Measurements from ENCODE around the gene SLC13A4.
"Not testable (repeated sequence)": the region's sequence is repeated elsewhere in the genome, so short reads cannot be mapped to it uniquely, and the experiment has no call there.

SLC13A4 gene

GRCh38 chr7:135737306-135737647 is 9.3 kb upstream of the SLC13A4 start:
- not testable (repeated sequence) for H3K9me3 ChIP-seq (ENCODE audit: control insufficient read depth, low read length); H3K4me1 ChIP-seq (ENCODE audit: control insufficient read depth, insufficient read depth, low read length, poor library complexity, severe bottlenecking); H3K36me3 ChIP-seq (ENCODE audit: control insufficient read depth, insufficient read depth, low read length); H3K27ac ChIP-seq (ENCODE audit: insufficient read depth, low read length, poor library complexity, severe bottlenecking); H3K27me3 ChIP-seq (replicated peaks; ENCODE audit: control insufficient read depth, insufficient read depth, low read length, poor library complexity, severe bottlenecking); DNase-seq; H3K4me3 ChIP-seq (ENCODE audit: insufficient read depth, low read depth, low read length, poor library complexity, severe bottlenecking)

- DNase-seq, result no peak
- Histone ChIP-seq H3K27ac (ENCODE audit: insufficient read depth, low read length, poor library complexity, severe bottlenecking) (no peak overlapping the region), H3K4me1 (ENCODE audit: control insufficient read depth, insufficient read depth, low read length, poor library complexity, severe bottlenecking) (no peaks in the 10 kb centered on the region), H3K4me3 (ENCODE audit: insufficient read depth, low read depth, low read length, poor library complexity, severe bottlenecking) (no peak overlapping the region), H3K9me3 (ENCODE audit: control insufficient read depth, low read length) (no peaks in the 10 kb centered on the region), H3K27me3 (replicated peaks; ENCODE audit: control insufficient read depth, insufficient read depth, low read length, poor library complexity, severe bottlenecking) (no peaks in the 10 kb centered on the region), H3K36me3 (ENCODE audit: control insufficient read depth, insufficient read depth, low read length) (no peaks in the 10 kb centered on the region)
Observed at GRCh38 chr7:135736586-135737305, 8.8 kb upstream of the SLC13A4 start.

GRCh38 chr7:135734343-135734689 is 6.3 kb upstream of the SLC13A4 start:
- Histone ChIP-seq H3K4me3 (ENCODE audit: insufficient read depth, low read depth, low read length, poor library complexity, severe bottlenecking) (no peak overlapping the region), H3K27me3 (replicated peaks; ENCODE audit: control insufficient read depth, insufficient read depth, low read length, poor library complexity, severe bottlenecking) (no peaks in the 10 kb centered on the region), H3K36me3 (ENCODE audit: control insufficient read depth, insufficient read depth, low read length) (no peaks in the 10 kb centered on the region), H3K4me1 (ENCODE audit: control insufficient read depth, insufficient read depth, low read length, poor library complexity, severe bottlenecking) (no peaks in the 10 kb centered on the region), H3K27ac (ENCODE audit: insufficient read depth, low read length, poor library complexity, severe bottlenecking) (no peak overlapping the region), H3K9me3 (ENCODE audit: control insufficient read depth, low read length) (no peaks in the 10 kb centered on the region)
- DNase-seq, result no peak

GRCh38 chr7:135733603-135734342 is 5.8 kb upstream of the SLC13A4 start:
- H3K27me3 ChIP-seq (replicated peaks; ENCODE audit: control insufficient read depth, insufficient read depth, low read length, poor library complexity, severe bottlenecking), result no peaks in the 10 kb centered on the region
- no peak overlapping the region for H3K27ac ChIP-seq (ENCODE audit: insufficient read depth, low read length, poor library complexity, severe bottlenecking)
- no peaks in the 10 kb centered on the region for H3K9me3 ChIP-seq (ENCODE audit: control insufficient read depth, low read length)
- no peak for DNase-seq
- H3K4me3 ChIP-seq (ENCODE audit: insufficient read depth, low read depth, low read length, poor library complexity, severe bottlenecking), result no peak overlapping the region
- H3K36me3 ChIP-seq (ENCODE audit: control insufficient read depth, insufficient read depth, low read length), result no peaks in the 10 kb centered on the region
- no peaks in the 10 kb centered on the region for H3K4me1 ChIP-seq (ENCODE audit: control insufficient read depth, insufficient read depth, low read length, poor library complexity, severe bottlenecking)

GRCh38 chr7:135731131-135731530 is 3.1 kb upstream of the SLC13A4 start:
- no peaks in the 10 kb centered on the region for H3K9me3 ChIP-seq (ENCODE audit: control insufficient read depth, low read length)
- no peaks in the 10 kb centered on the region for H3K27me3 ChIP-seq (replicated peaks; ENCODE audit: control insufficient read depth, insufficient read depth, low read length, poor library complexity, severe bottlenecking)
- H3K36me3 ChIP-seq (ENCODE audit: control insufficient read depth, insufficient read depth, low read length), result no peaks in the 10 kb centered on the region
- DNase-seq, result no peak
- no peaks in the 10 kb centered on the region for H3K4me1 ChIP-seq (ENCODE audit: control insufficient read depth, insufficient read depth, low read length, poor library complexity, severe bottlenecking)
- H3K4me3 ChIP-seq (ENCODE audit: insufficient read depth, low read depth, low read length, poor library complexity, severe bottlenecking), result no peak overlapping the region
- H3K27ac ChIP-seq (ENCODE audit: insufficient read depth, low read length, poor library complexity, severe bottlenecking), result no peak overlapping the region

GRCh38 chr7:135729230-135729629 is 1.2 kb upstream of the SLC13A4 start:
- H3K27ac ChIP-seq (ENCODE audit: insufficient read depth, low read length, poor library complexity, severe bottlenecking), result no peak overlapping the region

GRCh38 chr7:135726911-135727673 is 894 bp downstream of the SLC13A4 start:
- DNase-seq, result no peak
- Histone ChIP-seq H3K36me3 (ENCODE audit: control insufficient read depth, insufficient read depth, low read length) (no peaks in the 10 kb centered on the region), H3K27me3 (replicated peaks; ENCODE audit: control insufficient read depth, insufficient read depth, low read length, poor library complexity, severe bottlenecking) (no peaks in the 10 kb centered on the region), H3K4me3 (ENCODE audit: insufficient read depth, low read depth, low read length, poor library complexity, severe bottlenecking) (no peak overlapping the region), H3K27ac (ENCODE audit: insufficient read depth, low read length, poor library complexity, severe bottlenecking) (no peak overlapping the region), H3K9me3 (ENCODE audit: control insufficient read depth, low read length) (no peaks in the 10 kb centered on the region), H3K4me1 (ENCODE audit: control insufficient read depth, insufficient read depth, low read length, poor library complexity, severe bottlenecking) (no peaks in the 10 kb centered on the region)

More at GRCh38 chr7:135729230-135729629, 1.2 kb upstream of the SLC13A4 start:
- H3K9me3 ChIP-seq (ENCODE audit: control insufficient read depth, low read length), result no peaks in the 10 kb centered on the region
- no peaks in the 10 kb centered on the region for H3K27me3 ChIP-seq (replicated peaks; ENCODE audit: control insufficient read depth, insufficient read depth, low read length, poor library complexity, severe bottlenecking)
- H3K4me1 ChIP-seq (ENCODE audit: control insufficient read depth, insufficient read depth, low read length, poor library complexity, severe bottlenecking), result no peaks in the 10 kb centered on the region
- no peak for DNase-seq
- H3K36me3 ChIP-seq (ENCODE audit: control insufficient read depth, insufficient read depth, low read length), result no peaks in the 10 kb centered on the region
- no peak overlapping the region for H3K4me3 ChIP-seq (ENCODE audit: insufficient read depth, low read depth, low read length, poor library complexity, severe bottlenecking)

GRCh38 chr7:135726276-135726788 is 1.7 kb downstream of the SLC13A4 start:
- no peaks in the 10 kb centered on the region for H3K27me3 ChIP-seq (replicated peaks; ENCODE audit: control insufficient read depth, insufficient read depth, low read length, poor library complexity, severe bottlenecking)
- no peaks in the 10 kb centered on the region for H3K9me3 ChIP-seq (ENCODE audit: control insufficient read depth, low read length)
- H3K4me1 ChIP-seq (ENCODE audit: control insufficient read depth, insufficient read depth, low read length, poor library complexity, severe bottlenecking), result no peaks in the 10 kb centered on the region

GRCh38 chr7:135723411-135723810 is 4.6 kb downstream of the SLC13A4 start:
- Histone ChIP-seq H3K4me3 (ENCODE audit: insufficient read depth, low read depth, low read length, poor library complexity, severe bottlenecking) (no peak overlapping the region), H3K9me3 (ENCODE audit: control insufficient read depth, low read length) (no peaks in the 10 kb centered on the region), H3K36me3 (ENCODE audit: control insufficient read depth, insufficient read depth, low read length) (no peaks in the 10 kb centered on the region), H3K4me1 (ENCODE audit: control insufficient read depth, insufficient read depth, low read length, poor library complexity, severe bottlenecking) (no peaks in the 10 kb centered on the region), H3K27me3 (replicated peaks; ENCODE audit: control insufficient read depth, insufficient read depth, low read length, poor library complexity, severe bottlenecking) (no peaks in the 10 kb centered on the region), H3K27ac (ENCODE audit: insufficient read depth, low read length, poor library complexity, severe bottlenecking) (no peak overlapping the region)
- DNase-seq, result no peak

More at GRCh38 chr7:135726276-135726788, 1.7 kb downstream of the SLC13A4 start:
- no peak overlapping the region for H3K4me3 ChIP-seq (ENCODE audit: insufficient read depth, low read depth, low read length, poor library complexity, severe bottlenecking)
- H3K36me3 ChIP-seq (ENCODE audit: control insufficient read depth, insufficient read depth, low read length), result no peaks in the 10 kb centered on the region
- H3K27ac ChIP-seq (ENCODE audit: insufficient read depth, low read length, poor library complexity, severe bottlenecking), result no peak overlapping the region
- no peak for DNase-seq
